NCI-H748 (cell line): Measurements from ENCODE around the gene GLI3.
"Not testable (repeated sequence)": the region's sequence is repeated elsewhere in the genome, so short reads cannot be mapped to it uniquely, and the experiment has no call there.

Experiments
- DNase-seq: peaks from one replicate; lab custom pipeline; 2025; ENCODE audit not compliant: unreplicated experiment; lab: John Stamatoyannopoulos, UW

GLI3 gene

DNA sequence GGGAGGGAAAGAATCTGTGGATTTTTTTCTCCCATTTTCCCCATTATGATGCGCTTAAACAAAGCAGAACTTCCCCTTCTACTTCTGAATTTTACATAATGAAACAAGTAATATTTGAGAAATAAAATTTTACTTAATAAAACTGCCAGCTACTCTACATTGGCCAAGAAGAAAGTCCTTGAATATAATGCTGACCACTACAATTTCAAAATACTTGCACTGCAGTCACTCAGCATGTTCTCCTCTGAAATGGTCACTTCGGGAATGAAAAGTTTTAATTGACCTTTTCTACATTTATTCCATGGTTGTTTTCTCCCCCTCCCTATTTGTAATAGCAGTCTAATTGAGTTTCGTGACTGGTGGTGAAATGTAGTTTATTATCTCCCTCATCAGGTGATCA is 23.9 kb downstream of the GLI3 start:
- no peak for DNase-seq

- no peak for DNase-seq
Observed at GRCh38 chr7:42212541-42213090, 24.4 kb downstream of the GLI3 start.

- no peak for DNase-seq
Observed at GRCh38 chr7:42211938-42212337, 25.1 kb downstream of the GLI3 start.

DNA sequence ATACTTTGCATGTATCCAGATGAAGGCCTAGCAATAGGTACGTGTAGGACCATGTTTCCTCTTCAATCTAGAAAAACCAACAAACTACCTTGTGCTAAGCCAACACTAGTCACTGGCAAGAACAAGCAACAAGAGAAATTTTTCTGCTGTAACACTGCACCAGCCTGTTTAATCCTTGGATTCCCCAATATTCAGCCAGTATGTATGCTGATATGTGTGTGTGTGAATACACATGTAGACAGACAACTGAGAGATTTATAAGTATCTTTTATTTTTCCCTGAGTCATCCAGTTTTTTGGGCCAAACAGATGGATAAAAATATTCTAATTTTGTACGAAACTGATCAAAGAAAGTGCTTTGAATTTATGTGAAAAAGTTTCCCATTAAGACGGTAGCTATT is 26.2 kb downstream of the GLI3 start:
- DNase-seq: no peak

DNA sequence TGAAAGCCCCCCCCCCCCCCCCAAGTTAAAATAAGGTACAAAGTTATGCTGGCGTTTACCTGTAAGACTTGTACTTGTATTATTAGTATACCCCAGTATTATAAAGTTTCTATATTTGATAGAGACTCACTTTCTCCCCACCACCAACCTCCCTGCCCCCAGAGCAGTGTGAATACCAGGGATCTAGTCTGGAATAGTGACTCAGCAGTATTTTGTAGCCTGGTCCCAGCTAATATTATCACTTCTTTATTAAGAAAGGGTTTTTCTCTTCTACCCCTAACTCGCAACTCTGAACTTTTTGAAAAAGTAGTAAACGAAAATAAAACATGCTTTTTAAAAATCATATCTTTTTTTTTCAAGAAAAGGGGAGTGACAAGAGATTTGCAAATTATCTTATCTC is 26.7 kb downstream of the GLI3 start:
- no peak for DNase-seq

DNA sequence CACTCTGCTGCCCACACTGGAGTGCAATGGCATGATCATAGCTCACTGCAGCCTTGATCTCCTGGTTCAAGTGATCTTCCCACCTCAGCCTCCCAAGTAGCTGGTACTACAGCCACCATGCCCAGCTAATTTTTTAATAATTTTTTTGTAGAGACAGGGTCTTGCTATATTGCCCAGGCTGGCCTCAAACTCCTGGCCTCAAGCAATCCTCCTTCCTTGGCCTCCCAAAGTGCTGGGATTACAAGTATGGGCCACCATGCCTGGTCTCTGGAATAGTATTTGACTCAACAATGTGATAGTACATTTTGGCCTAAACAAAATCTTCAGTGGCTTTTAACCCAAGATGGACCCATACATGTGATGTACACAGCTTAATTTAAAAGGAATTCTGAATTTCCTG is 27.9 kb downstream of the GLI3 start:
- not testable (repeated sequence) for DNase-seq

GRCh38 chr7:42208572-42208971 is 28.4 kb downstream of the GLI3 start:
- DNase-seq: no peak

GRCh38 chr7:42207420-42207819 is 29.6 kb downstream of the GLI3 start:
- no peak for DNase-seq

- no peak for DNase-seq
Observed at GRCh38 chr7:42203336-42203735, 33.7 kb downstream of the GLI3 start.

DNA sequence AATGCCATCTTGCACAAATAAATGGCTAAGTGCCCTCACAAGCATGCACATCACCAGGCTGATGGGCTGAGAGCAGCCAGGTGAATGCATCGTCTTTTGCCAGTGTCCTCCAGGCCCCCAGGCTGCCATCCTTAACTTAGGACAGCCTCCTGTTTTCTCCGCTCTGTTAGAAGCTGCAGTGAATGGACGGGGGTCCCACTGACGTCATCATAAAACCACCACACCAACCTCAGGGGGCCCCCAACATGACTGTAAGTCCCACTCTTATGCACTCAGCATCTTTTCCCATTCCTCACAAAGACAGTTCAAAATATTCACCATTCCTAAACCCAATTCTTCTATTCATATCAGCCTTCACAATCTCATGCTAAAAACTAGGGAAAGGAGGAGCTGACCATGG is 34.4 kb downstream of the GLI3 start:
- no peak for DNase-seq

DNA sequence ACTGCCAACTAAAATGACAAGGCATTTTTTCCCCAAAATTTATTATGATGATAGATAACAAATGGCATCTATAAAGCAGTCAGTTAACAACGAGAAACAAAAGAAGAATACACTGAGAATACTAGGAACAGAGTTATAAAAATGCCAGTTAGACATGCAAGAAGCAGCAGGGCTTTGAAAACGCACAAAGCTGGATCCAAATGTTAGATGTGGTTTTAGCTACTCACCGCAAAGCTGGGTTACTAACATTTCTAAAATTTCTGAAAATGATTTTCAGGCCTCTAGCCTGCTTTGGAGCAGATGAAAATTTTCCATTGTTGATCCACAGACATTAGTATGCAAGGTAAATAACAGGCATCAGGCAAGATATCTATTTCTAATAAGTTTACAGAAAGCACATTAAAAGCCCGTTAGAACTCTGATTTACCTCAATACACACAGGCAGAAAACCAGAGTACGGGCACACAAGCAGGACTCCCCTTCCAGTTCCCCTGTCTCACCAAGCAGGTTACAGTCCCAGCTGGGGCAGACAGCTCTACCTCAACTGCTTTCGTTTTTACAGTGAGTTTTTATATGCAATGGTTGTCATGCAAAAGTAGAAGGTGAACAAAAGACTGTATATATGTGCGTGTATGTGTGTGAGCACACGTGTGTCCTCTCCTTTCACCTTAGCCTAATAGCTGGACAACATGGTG is 37.9 kb downstream of the GLI3 start:
- no peak for DNase-seq

GRCh38 chr7:42198296-42198695 is 38.7 kb downstream of the GLI3 start:
- DNase-seq: no peak

- no peak for DNase-seq
Observed at GRCh38 chr7:42197451-42197850, 39.6 kb downstream of the GLI3 start.

DNA sequence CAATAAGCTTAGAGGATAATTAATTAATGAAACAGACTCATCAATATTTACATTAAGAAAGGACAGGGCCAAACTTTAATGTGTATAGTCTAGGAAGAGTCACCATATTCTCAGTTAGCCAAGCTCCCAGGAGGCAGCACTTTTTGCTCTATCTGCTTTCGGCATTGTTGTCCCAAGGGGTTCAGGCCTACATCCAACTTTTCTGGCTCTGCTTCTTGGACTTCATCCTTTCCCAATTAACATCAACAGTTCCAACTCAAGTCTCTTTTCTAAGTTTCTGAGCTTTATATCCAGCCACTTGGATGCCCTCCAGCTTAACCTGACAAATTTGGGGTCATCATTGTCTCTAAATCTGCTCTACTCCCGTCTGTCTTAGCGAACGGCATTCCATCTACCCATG is 42.8 kb downstream of the GLI3 start:
- no peak for DNase-seq

DNA sequence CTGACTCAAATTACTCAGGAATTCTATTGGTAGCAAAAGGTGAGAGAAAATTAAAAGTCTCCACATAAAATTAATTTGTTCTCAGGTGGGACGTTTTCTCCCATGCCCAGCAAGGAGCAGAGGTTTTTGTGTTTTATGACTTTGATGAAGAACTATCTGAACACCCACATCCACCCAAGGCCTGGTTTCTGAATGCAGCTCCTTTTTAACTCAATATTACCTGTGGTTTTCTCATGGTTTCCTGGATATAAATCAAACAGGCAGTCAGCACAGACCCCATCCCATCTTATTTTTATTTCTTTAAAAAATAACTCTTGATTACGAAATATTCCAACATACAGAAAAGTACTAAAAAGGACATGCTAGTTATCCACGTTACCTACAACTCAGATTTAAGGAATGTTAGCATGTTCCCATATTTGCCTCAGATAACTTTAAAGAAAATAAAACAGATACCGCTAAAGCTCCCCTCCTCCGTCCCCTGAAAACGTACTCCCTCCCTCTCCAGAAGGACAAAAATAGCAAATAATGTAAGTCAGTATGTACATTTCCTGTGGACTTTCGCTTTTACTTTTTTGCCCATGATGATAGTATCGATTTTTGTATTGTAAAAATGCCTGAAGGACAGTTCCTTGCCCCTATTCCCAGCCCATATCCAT is 43.4 kb downstream of the GLI3 start:
- no peak for DNase-seq

GRCh38 chr7:42192851-42193461 is 44.1 kb downstream of the GLI3 start:
- no peak for DNase-seq

- DNase-seq: no peak
Observed at GRCh38 chr7:42192066-42192465, 44.9 kb downstream of the GLI3 start.

DNA sequence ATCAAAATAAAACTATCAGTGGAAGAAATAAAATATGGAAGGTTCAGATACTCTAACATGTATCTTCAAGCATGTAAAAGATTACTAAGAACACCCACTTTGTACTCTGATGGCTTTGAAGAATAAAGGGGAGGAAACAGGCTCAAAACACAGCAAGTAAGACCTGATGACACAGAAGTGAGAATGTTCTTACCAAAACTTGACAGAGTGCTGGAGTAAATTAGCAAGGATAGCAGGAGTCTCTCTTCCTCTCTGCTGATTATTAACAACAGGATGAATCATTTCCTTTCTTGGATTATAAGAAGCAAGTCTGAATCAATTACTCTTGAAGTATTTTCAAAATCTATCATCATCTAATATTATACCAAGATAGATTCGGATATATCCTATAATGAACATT is 47.5 kb downstream of the GLI3 start:
- DNase-seq: no peak

GRCh38 chr7:42186151-42186550 is 50.9 kb downstream of the GLI3 start:
- DNase-seq: no peak

GRCh38 chr7:42185726-42186125 is 51.3 kb downstream of the GLI3 start:
- DNase-seq: no peak

- no peak for DNase-seq
Observed at GRCh38 chr7:42183547-42183946, 53.5 kb downstream of the GLI3 start.

DNA sequence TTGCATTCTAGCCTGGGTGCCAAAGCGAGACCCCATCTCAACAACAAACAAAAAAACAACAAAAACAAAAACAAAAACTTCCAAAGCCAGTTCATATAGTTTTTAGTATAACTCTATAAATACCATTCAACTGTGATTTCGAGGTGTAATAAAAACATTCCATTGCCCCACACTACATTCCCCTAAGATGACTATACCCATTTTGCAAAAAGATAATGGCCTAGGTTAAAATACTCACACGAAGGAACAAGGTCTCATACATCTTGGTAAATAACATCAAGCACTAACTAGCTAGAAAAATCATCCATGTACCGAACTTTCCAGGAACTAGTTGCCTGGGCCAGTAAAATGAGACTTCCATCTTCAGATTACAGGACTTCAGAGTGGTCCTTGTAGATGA is 55.4 kb downstream of the GLI3 start:
- no peak for DNase-seq
